T-cell (primary cell): Measurements from ENCODE around the gene SAMD14. TPM values are rescaled to one million over a fixed set of nuclear protein-coding genes. Genes with fewer than 3 reads are reported as not detected.

Experiments
- ATAC-seq, 4 experiments: fragments of 200-7000 bp in 3 of 4; fragments of 150-1000 bp in 1 of 4; cut with Tn5 transposase; replicated peaks in 1 of 4; 1 replicate in 3 of 4; 2 replicates in 1 of 4; pipeline ENCODE4 v1.10.0; 2021; ENCODE audit warnings: moderate library complexity in 3 of 4, mild to moderate bottlenecking in 2 of 4, moderate number of reproducible peaks in 1 of 4
- CTCF ChIA-PET, 2 donors: fragments of 300-600 bp; sonication (Branson Sonifier 250); formaldehyde crosslinking; loops; one replicate each; lab custom pipeline; 2022; ENCODE audit warnings: antibody characterized with exemption in 2 of 2; lab: Charles Lee
- POLR2A ChIA-PET, 2 donors: fragments of 300-600 bp; sonication (Branson Sonifier 250); formaldehyde crosslinking; loops; one replicate each; lab custom pipeline; 2022; ENCODE audit warnings: antibody characterized with exemption in 2 of 2; lab: Charles Lee
- DNase-seq, 35 experiments: peaks; one replicate each; pipeline versions ENCODE4 v3.0.0 to v3.0.0-alpha.2; 2013 to 2023
- H3K27ac ChIP-seq: one replicate; pipeline ENCODE4 v1.5.1; 2013; ENCODE audit warnings: low read length
- H3K27me3 ChIP-seq, 2 experiments: replicated peaks in 1 of 2; 1 replicate in 1 of 2; 2 replicates in 1 of 2; pipeline versions ENCODE4 v1.6.1 to v1.7.0; 2013; ENCODE audit warnings: low read length in 1 of 2, mixed read lengths in 1 of 2; ENCODE audit not compliant: control insufficient read depth in 2 of 2, insufficient read depth in 2 of 2; ENCODE audit errors: extremely low read depth in 1 of 2
- H3K36me3 ChIP-seq, 2 donors: 1 replicate in 1 of 2; 2 replicates in 1 of 2; pipeline versions ENCODE4 v1.6.1 to v1.7.0; 2013; ENCODE audit warnings: low read length in 1 of 2; ENCODE audit not compliant: control insufficient read depth in 2 of 2, insufficient read depth in 1 of 2; ENCODE audit errors: extremely low read depth in 1 of 2
- H3K4me1 ChIP-seq, 2 experiments: 1 replicate in 1 of 2; 2 replicates in 1 of 2; pipeline versions ENCODE4 v1.6.1 to v1.7.0; 2013; ENCODE audit warnings: low read length in 2 of 2, mixed read lengths in 1 of 2; ENCODE audit not compliant: insufficient read depth in 2 of 2, control insufficient read depth in 1 of 2; ENCODE audit errors: extremely low read depth in 1 of 2
- H3K4me3 ChIP-seq, 2 donors: 1 replicate in 1 of 2; 2 replicates in 1 of 2; pipeline versions ENCODE4 v1.5.1 to v1.7.0; 2013; ENCODE audit warnings: mild to moderate bottlenecking in 2 of 2, low read length in 1 of 2, moderate library complexity in 1 of 2; ENCODE audit not compliant: control insufficient read depth in 1 of 2; ENCODE audit errors: extremely low read depth in 1 of 2
- H3K9me3 ChIP-seq: 2 replicates; pipeline ENCODE4 v1.7.0; 2013
- H3K27ac Mint-ChIP-seq, 2 donors: one replicate each; pipeline ENCODE4 v1.8.0; 2020 to 2021; ENCODE audit warnings: mild to moderate bottlenecking in 2 of 2, mixed read lengths in 2 of 2
- H3K27me3 Mint-ChIP-seq, 2 donors: one replicate each; pipeline ENCODE4 v1.8.0; 2021 to 2022; ENCODE audit warnings: mixed read lengths in 2 of 2
- H3K36me3 Mint-ChIP-seq: one replicate; pipeline ENCODE4 v1.8.0; 2021; ENCODE audit warnings: mixed read lengths
- H3K4me1 Mint-ChIP-seq, 3 donors: one replicate each; pipeline ENCODE4 v1.8.0; 2020 to 2022; ENCODE audit warnings: mixed read lengths in 3 of 3, mild to moderate bottlenecking in 1 of 3
- H3K4me3 Mint-ChIP-seq, 3 donors: one replicate each; pipeline ENCODE4 v1.8.0; 2020 to 2022; ENCODE audit warnings: mild to moderate bottlenecking in 3 of 3, mixed read lengths in 3 of 3, moderate library complexity in 3 of 3
- H3K9me3 Mint-ChIP-seq, 3 donors: one replicate each; pipeline ENCODE4 v1.8.0; 2020 to 2022; ENCODE audit warnings: mixed read lengths in 3 of 3
- WGBS: methylation state at CpG from one replicate; pipeline ENCODE4 v1.1.5; 2013; ENCODE audit warnings: missing lambda C conversion rate; ENCODE audit not compliant: insufficient coverage; 5-methylcytosine and 5-hydroxymethylcytosine counted together
- total RNA-seq, 35 experiments: library from RNA in 6 of 35; stranded (reverse) in 6 of 35; fragments of 120-200 nt in 1 of 35; gene quantifications; one replicate each; pipeline versions ENCODE4 v1.2.1 to v1.2.4 and lab custom pipeline; 2013 to 2026

Gene SAMD14
- total RNA-seq, 5 donors from 2014 or later (not counting 1 experiment from before 2014, with no cell fraction given) = 0.23 to 0.70 (median 0.35) TPM

GRCh38 chr17:50143461-50144176 is 13.7 kb upstream of the SAMD14 start:
- 92% methylated on average over 15 of the region's 20 CpGs for WGBS
- Histone ChIP-seq H3K4me3 (no peak overlapping the region), H3K36me3 (peaks cover 7 to 66% of the 10 kb centered on the region in 2 donors), H3K27me3 (no peaks in the 10 kb centered on the region), H3K4me1 (peaks cover 36 to 96% of the 10 kb centered on the region in 2 experiments), H3K9me3 (no peaks in the 10 kb centered on the region), H3K27ac (no peak overlapping the region)
- H3K36me3 Mint-ChIP-seq = peaks cover 43% of the 10 kb centered on the region
- no peaks in the 10 kb centered on the region for H3K9me3 Mint-ChIP-seq
- no peak overlapping the region for H3K4me3 Mint-ChIP-seq
- peaks cover 90 to 94% (median 92%) of the 10 kb centered on the region in 3 donors for H3K4me1 Mint-ChIP-seq
- CTCF ChIA-PET = no interaction called here
- POLR2A ChIA-PET = no interaction called here
- peak overlapping the region; percentile 96 to 97 for H3K27ac Mint-ChIP-seq
- H3K27me3 Mint-ChIP-seq = no peaks in the 10 kb centered on the region
- no peak for ATAC-seq
- DNase-seq = no peak

GRCh38 chr17:50141745-50142110 is 11.8 kb upstream of the SAMD14 start:
- H3K4me1 Mint-ChIP-seq = peaks cover 76 to 85% (median 83%) of the 10 kb centered on the region in 3 donors
- Histone ChIP-seq H3K27me3 (no peaks in the 10 kb centered on the region), H3K4me1 (peaks cover 19 to 77% of the 10 kb centered on the region in 2 experiments), H3K4me3 (no peak overlapping the region), H3K27ac (peak overlapping the region; percentile 43), H3K36me3 (peaks cover 16 to 85% of the 10 kb centered on the region in 2 donors), H3K9me3 (no peaks in the 10 kb centered on the region)
- peaks cover 62% of the 10 kb centered on the region for H3K36me3 Mint-ChIP-seq
- ChIA-PET POLR2A (no interaction called here), CTCF (interaction anchor here (0.9 to 1.7 kb wide), 3 partner anchors 10 to 25 kb away, joined by 3 to 7 read pairs (median 4); no protein-coding TSS in a partner anchor)
- no peaks in the 10 kb centered on the region for H3K27me3 Mint-ChIP-seq
- peak overlapping the region; percentile 55 to 73 (median 59) for H3K4me3 Mint-ChIP-seq
- WGBS = 25% methylated on average over 7 of the region's 8 CpGs
- ATAC-seq (peak in 3 of 4 experiments; percentile 9 to 24 (median 24)), DNase-seq (peak in 1 of 35 experiments; percentile 45)
- no peaks in the 10 kb centered on the region for H3K9me3 Mint-ChIP-seq
- H3K27ac Mint-ChIP-seq = peak overlapping the region; percentile 96 to 97

GRCh38 chr17:50141026-50141744 is 11.2 kb upstream of the SAMD14 start:
- H3K27me3 Mint-ChIP-seq = no peaks in the 10 kb centered on the region
- H3K4me3 ChIP-seq = no peak overlapping the region
- peak overlapping the region; percentile 43 for H3K27ac ChIP-seq
- POLR2A ChIA-PET = interaction anchor here in 1 of 2 donors (0.7 kb wide), 1 partner anchor 57 kb away, joined by 3 read pairs; no protein-coding TSS in a partner anchor
- CTCF ChIA-PET = interaction anchor here (1.2 to 1.7 kb wide), 3 partner anchors 11 to 21 kb away, joined by 4 to 7 read pairs (median 6); no protein-coding TSS in a partner anchor
- H3K4me1 Mint-ChIP-seq = peaks cover 71 to 80% (median 78%) of the 10 kb centered on the region in 3 donors
- peak overlapping the region; percentile 96 to 97 for H3K27ac Mint-ChIP-seq
- H3K36me3 Mint-ChIP-seq = peaks cover 66% of the 10 kb centered on the region
- no peak for DNase-seq
- ATAC-seq = no peak
- H3K4me3 Mint-ChIP-seq = peak overlapping the region; percentile 55 to 73 (median 59)
- no peaks in the 10 kb centered on the region for H3K27me3 ChIP-seq
- no peaks in the 10 kb centered on the region for H3K9me3 ChIP-seq
- peaks cover 14 to 71% of the 10 kb centered on the region in 2 experiments for H3K4me1 ChIP-seq
- H3K9me3 Mint-ChIP-seq = no peaks in the 10 kb centered on the region
- WGBS = 89% methylated on average over 1 of the region's 16 CpGs
- H3K36me3 ChIP-seq = peaks cover 17 to 87% of the 10 kb centered on the region in 2 donors

GRCh38 chr17:50139950-50140885 is 10.3 kb upstream of the SAMD14 start:
- Mint-ChIP-seq H3K4me3 (peak overlapping the region; percentile 54 to 73 (median 55)), H3K9me3 (no peaks in the 10 kb centered on the region), H3K4me1 (peaks cover 63 to 70% (median 68%) of the 10 kb centered on the region in 3 donors), H3K27me3 (no peaks in the 10 kb centered on the region), H3K27ac (peak overlapping the region; percentile 92 to 97), H3K36me3 (peaks cover 66% of the 10 kb centered on the region)
- peak in 34 of 35 experiments; percentile 60 to 87 (median 74) for DNase-seq
- peak overlapping the region; percentile 40 for H3K27ac ChIP-seq
- WGBS = 28% methylated on average over 13 of the region's 19 CpGs
- peaks cover 17 to 89% of the 10 kb centered on the region in 2 donors for H3K36me3 ChIP-seq
- H3K27me3 ChIP-seq = no peaks in the 10 kb centered on the region
- POLR2A ChIA-PET = interaction anchor here in 1 of 2 donors (0.7 kb wide), 1 partner anchor 58 kb away, joined by 3 read pairs; no protein-coding TSS in a partner anchor
- no peak overlapping the region for H3K4me3 ChIP-seq
- no peaks in the 10 kb centered on the region for H3K9me3 ChIP-seq
- peak; percentile 75 to 86 (median 82) for ATAC-seq
- peaks cover 11 to 62% of the 10 kb centered on the region in 2 experiments for H3K4me1 ChIP-seq
- CTCF ChIA-PET = interaction anchor here (0.6 to 2.0 kb wide), 10 partner anchors 8 to 46 kb away, joined by 3 to 11 read pairs (median 6); partner anchors contain the start of genes PPP1R9B (in 1 of the 2) and SGCA (in 1 of the 2)

DNA sequence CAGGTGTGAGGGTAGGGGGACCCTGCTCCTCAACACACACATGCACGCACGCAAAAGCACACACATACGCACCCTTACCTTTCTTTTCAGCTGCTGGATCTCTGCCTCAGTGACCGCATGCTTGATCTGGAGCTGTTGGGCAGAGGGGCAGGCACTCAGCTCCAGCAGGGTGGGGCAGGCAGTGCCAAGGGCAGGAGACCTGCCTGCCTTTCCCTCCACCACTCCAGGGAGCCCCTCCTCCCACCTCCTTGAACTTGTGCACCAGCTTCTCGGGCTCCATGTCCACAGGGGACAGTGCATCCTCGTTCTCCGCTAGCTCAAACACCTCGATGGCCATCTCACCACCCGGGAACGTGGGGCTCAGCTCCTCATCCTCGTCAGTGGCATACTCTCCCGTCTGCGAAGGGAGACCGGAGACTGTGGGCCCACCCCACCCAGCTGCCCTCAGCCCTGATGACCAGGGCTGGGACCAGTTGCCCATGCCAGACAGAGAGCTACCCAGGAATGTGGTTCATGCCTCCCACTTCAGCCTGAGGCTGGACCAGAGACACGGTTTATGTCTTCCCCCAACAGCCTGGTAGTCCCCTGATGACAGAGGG is 9.3 kb upstream of the SAMD14 start:
- peaks cover 11 to 52% of the 10 kb centered on the region in 2 experiments for H3K4me1 ChIP-seq

More for the DNA sequence above, 9.3 kb upstream of the SAMD14 start:
- DNase-seq (no peak), ATAC-seq (no peak)
- Histone ChIP-seq H3K36me3 (peaks cover 19 to 88% of the 10 kb centered on the region in 2 donors), H3K27me3 (no peaks in the 10 kb centered on the region), H3K27ac (no peak overlapping the region), H3K4me3 (no peak overlapping the region), H3K9me3 (no peaks in the 10 kb centered on the region)
- POLR2A ChIA-PET = interaction anchor here in 1 of 2 donors (0.5 kb wide), 1 partner anchor 75 kb away, joined by 5 read pairs; no protein-coding TSS in a partner anchor
- Mint-ChIP-seq H3K4me3 (peak overlapping the region in 1 of 3 donors; percentile 73), H3K4me1 (peaks cover 54 to 61% (median 59%) of the 10 kb centered on the region in 3 donors), H3K27ac (no peak overlapping the region), H3K9me3 (no peaks in the 10 kb centered on the region), H3K27me3 (no peaks in the 10 kb centered on the region), H3K36me3 (peaks cover 61% of the 10 kb centered on the region)
- WGBS = 90% methylated on average over 12 of the region's 15 CpGs
- CTCF ChIA-PET = interaction anchor here (0.6 to 2.0 kb wide), 10 partner anchors 9 to 45 kb away, joined by 3 to 11 read pairs (median 6); no protein-coding TSS in a partner anchor
